KOPT-K1 (cell line): ENCODE results near the gene LRRC4C.

Experiments used
- H3K27ac ChIP-seq: fragments of 200-600 bp; sonication (generic); 2 replicates; pipeline ENCODE4 v1.5.1; 2016; ENCODE audit warnings: antibody characterized with exemption, mild to moderate bottlenecking, low read depth, low read length; ENCODE audit not compliant: poor library complexity, severe bottlenecking
- H3K36me3 ChIP-seq: fragments of 200-600 bp; sonication (generic); 2 replicates; pipeline ENCODE4 v1.5.1; 2017; ENCODE audit warnings: antibody characterized with exemption, mild to moderate bottlenecking, low read length, moderate library complexity; ENCODE audit not compliant: insufficient read depth
- H3K9me3 ChIP-seq: fragments of 200-600 bp; sonication (generic); 2 replicates; pipeline ENCODE4 v1.5.1; 2017; ENCODE audit warnings: antibody characterized with exemption, low read length, mild to moderate bottlenecking; ENCODE audit not compliant: insufficient read depth, poor library complexity, severe bottlenecking

The LRRC4C gene

DNA sequence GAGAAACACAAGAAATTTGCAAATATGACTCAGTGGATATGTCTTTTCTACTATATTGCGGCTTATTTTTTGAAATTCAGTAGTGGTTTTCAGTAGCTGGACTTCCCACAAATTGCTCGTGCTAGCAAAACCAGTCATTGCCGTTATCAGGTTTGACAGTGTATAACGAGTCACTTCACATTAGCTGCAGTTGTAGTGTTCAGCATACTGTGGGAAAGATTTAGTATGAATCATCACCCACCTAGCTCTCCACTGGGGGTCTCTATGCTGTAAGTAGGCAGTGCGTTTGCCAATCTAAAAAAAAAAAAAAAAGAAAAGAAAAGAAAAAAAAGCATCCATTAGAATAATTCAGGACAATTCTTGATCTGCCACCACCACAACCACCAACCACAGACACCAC, 1318.9 kb downstream of the LRRC4C start:
- no peak overlapping the region for H3K27ac ChIP-seq
- no peaks in the 10 kb centered on the region for H3K9me3 ChIP-seq
- no peaks in the 10 kb centered on the region for H3K36me3 ChIP-seq

- H3K36me3 ChIP-seq: no peaks in the 10 kb centered on the region
- H3K27ac ChIP-seq: no peak overlapping the region
These were observed 1319.9 kb downstream of the LRRC4C start for GRCh38 chr11:40139536-40139935.

GRCh38 chr11:40139066-40139465, 1320.4 kb downstream of the LRRC4C start:
- H3K9me3 ChIP-seq: no peaks in the 10 kb centered on the region
- H3K36me3 ChIP-seq: no peaks in the 10 kb centered on the region
- H3K27ac ChIP-seq: no peak overlapping the region

More at GRCh38 chr11:40139536-40139935, 1319.9 kb downstream of the LRRC4C start:
- H3K9me3 ChIP-seq: no peaks in the 10 kb centered on the region

GRCh38 chr11:40134820-40135570, 1324.5 kb downstream of the LRRC4C start:
- Histone ChIP-seq H3K27ac (no peak overlapping the region), H3K9me3 (no peaks in the 10 kb centered on the region), H3K36me3 (no peaks in the 10 kb centered on the region)

DNA sequence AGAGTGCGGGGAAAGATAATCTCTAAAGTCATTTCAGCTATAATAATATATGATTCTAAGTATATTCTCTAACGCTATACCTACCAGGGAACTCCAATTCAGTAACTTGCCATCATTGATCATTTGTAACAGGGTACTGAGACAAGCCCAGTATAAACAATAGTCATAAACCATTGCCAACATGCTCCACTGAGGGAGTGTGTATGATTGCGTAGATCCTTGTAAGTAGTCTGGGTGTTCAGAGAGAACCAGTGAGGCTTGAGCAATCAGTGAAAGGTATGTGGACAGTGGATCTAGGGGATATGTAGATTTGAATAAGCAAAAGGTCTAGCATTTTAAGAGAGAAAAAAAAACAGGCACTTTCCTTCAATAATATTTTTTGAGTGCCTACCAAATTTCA, 1326.0 kb downstream of the LRRC4C start:
- no peaks in the 10 kb centered on the region for H3K9me3 ChIP-seq
- no peaks in the 10 kb centered on the region for H3K36me3 ChIP-seq
- no peak overlapping the region for H3K27ac ChIP-seq

GRCh38 chr11:40132912-40133311, 1326.5 kb downstream of the LRRC4C start:
- Histone ChIP-seq H3K36me3 (no peaks in the 10 kb centered on the region), H3K27ac (no peak overlapping the region), H3K9me3 (no peaks in the 10 kb centered on the region)

- H3K27ac ChIP-seq: no peak overlapping the region
- H3K9me3 ChIP-seq: no peaks in the 10 kb centered on the region
- no peaks in the 10 kb centered on the region for H3K36me3 ChIP-seq
These were observed 1329.0 kb downstream of the LRRC4C start for GRCh38 chr11:40130427-40130826.

- Histone ChIP-seq H3K27ac (no peak overlapping the region), H3K36me3 (no peaks in the 10 kb centered on the region), H3K9me3 (no peaks in the 10 kb centered on the region)
These were observed 1330.2 kb downstream of the LRRC4C start for GRCh38 chr11:40129266-40129665.

DNA sequence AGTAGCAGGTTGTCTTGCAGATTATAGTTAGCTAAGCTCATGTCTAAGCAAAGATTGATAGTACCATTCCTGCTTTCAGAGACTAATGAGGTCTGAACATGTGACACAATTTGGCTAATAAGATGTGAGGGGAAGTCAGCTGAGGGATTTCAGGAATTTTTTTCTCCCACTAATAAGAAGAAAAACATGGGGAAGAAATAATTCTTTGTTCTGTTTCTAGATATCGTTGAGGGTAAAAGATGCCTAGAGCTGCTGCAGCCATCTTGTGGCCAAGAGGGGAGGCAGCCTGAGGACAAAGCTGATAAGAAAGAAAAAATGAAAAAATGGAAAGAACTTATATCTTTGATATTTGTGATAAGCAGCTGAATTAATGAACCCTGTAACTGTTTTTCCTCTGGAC, 1334.4 kb downstream of the LRRC4C start:
- Histone ChIP-seq H3K27ac (no peak overlapping the region), H3K9me3 (no peaks in the 10 kb centered on the region), H3K36me3 (no peaks in the 10 kb centered on the region)

DNA sequence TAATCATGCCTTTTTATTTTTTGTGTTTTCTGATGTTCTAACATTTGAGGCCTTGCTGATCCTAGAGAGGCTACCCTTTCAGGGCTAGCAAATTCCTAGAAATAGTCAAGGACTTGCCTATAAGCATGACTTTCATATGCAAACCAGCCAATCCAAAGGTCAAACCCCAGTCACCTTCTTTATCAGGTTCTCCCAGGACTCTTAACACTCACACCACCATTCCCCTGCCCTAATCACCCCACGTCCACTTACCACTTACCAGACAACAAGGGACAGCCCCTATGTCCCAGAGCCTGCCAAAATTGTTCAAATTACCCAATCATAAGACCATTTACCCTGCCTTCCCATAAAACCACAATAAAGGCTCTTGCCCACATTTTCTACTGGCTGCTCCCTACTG, 1339.8 kb downstream of the LRRC4C start:
- no peaks in the 10 kb centered on the region for H3K9me3 ChIP-seq
- no peak overlapping the region for H3K27ac ChIP-seq
- H3K36me3 ChIP-seq: no peaks in the 10 kb centered on the region

DNA sequence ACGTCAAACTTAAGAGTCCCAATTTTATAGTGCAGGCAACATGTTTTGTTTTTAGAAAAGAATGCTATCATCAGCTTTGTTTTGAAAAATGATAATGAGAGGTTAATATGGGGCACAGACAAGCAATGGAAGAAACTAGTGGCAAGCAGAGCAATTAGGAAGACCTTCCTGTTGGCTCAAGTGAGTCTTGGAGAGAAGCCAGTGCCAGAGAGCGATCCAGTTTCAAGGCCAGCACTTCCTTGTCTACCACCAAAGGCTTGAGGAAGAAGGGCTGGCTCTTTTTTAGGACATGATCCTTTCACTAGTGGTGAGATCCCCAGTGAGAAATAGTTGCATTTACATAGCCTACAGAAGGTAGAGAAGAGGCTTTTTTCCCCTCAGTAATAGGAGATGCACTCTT, 1340.7 kb downstream of the LRRC4C start:
- Histone ChIP-seq H3K27ac (no peak overlapping the region), H3K36me3 (no peaks in the 10 kb centered on the region), H3K9me3 (no peaks in the 10 kb centered on the region)

- H3K27ac ChIP-seq: no peak overlapping the region
- no peaks in the 10 kb centered on the region for H3K9me3 ChIP-seq
- H3K36me3 ChIP-seq: no peaks in the 10 kb centered on the region
These were observed 1341.4 kb downstream of the LRRC4C start for GRCh38 chr11:40118026-40118425.

DNA sequence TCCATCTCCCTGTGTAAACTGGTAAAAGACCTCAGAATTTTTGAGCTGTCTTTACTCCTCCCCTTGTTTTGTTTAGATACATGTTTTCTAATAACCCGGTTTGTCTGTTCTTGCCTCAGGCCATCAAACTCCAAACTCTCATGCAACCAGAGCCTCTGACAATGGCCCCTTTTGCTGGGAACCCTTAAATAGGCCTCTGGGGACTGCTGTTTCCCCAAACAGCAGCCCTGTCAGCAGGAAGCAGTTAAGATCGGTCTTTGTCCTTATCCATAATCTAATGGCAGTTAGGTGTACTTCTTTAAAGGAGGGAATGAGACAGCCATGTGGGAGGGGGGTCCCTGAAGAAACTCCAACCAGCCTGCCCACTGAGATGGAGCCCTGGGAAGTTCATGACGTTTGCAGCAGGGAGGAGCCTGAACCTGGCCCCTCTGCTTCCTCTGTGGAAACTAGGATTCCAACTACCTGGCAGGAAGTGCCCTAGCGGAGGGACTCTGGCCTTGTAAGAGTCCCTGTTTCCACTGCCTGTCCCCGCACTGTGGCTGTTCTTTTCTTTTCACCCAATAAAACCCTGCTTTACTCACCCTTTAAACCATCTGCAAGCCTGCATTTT, 1354.4 kb downstream of the LRRC4C start:
- Histone ChIP-seq H3K27ac (no peak overlapping the region), H3K36me3 (no peaks in the 10 kb centered on the region), H3K9me3 (no peaks in the 10 kb centered on the region)

DNA sequence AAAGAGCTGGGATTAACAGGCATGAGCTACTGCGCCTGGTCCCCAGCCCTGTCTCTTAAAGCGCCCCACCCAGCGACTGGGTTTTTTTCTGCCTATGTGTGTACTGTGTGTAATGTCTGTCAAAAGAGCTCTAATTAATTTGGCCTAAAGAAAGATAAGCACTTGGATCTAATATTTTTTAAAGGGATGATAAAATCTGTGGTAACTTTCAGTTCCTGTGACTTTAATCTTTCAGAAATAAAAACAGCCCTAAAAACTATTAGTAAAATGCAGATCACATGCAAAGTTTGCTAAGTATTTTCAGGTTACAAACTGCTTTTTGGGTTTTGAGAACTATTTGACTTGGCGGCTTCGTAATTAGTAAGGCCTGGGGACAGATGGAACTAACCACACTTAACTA, 1358.7 kb downstream of the LRRC4C start:
- Histone ChIP-seq H3K9me3 (no peaks in the 10 kb centered on the region), H3K27ac (no peak overlapping the region), H3K36me3 (no peaks in the 10 kb centered on the region)

DNA sequence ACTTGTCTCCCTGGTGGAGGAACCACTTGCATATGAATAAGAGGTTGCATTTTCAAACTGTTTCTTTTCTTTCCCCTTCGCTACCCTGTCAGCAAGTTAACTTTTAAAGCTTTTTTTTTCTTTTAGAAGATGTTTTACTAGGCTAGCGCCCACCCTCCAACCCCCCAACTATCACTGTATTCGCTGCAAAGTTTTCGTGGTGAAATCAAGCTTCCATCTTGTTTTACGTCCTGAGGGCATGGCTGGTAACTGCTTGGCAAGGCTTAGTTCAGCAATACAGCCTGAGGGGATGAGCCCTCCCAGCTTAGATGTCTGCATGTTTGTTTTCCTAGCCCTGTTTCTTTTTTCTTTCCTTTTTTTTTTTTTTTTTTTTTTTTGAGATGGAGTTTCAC, 1359.3 kb downstream of the LRRC4C start:
- H3K36me3 ChIP-seq: no peaks in the 10 kb centered on the region
- no peak overlapping the region for H3K27ac ChIP-seq
- H3K9me3 ChIP-seq: no peaks in the 10 kb centered on the region
